B cell (primary cell): ENCODE results near the gene SLC25A17. TPM values are rescaled to one million over a fixed set of nuclear protein-coding genes. Genes with fewer than 3 reads are reported as not detected.

ENCODE experiments used
- ATAC-seq: fragments of 200-7000 bp; cut with Tn5 transposase; one replicate; pipeline ENCODE4 v1.10.0; 2021; ENCODE audit warnings: low read depth, mild to moderate bottlenecking, moderate number of reproducible peaks, moderate library complexity
- CTCF ChIA-PET: fragments of 350-600 bp; sonication (Branson Sonifier 250); formaldehyde crosslinking; loops from one replicate; lab custom pipeline; 2021; ENCODE audit warnings: antibody characterized with exemption, inconsistent platforms; lab: Charles Lee
- POLR2A ChIA-PET: fragments of 350-600 bp; sonication (Branson Sonifier 250); formaldehyde crosslinking; loops from one replicate; lab custom pipeline; 2021; ENCODE audit warnings: antibody characterized with exemption; lab: Charles Lee
- DNase-seq: peaks from one replicate; pipeline ENCODE4 v3.0.0; 2013
- H2AFZ ChIP-seq: 2 replicates; pipeline ENCODE4 v1.6.1; 2012; ENCODE audit warnings: mild to moderate bottlenecking, low read depth, low read length; ENCODE audit not compliant: insufficient read depth, poor library complexity, severe bottlenecking
- H3K27ac ChIP-seq, 2 donors: 1 replicate in 1 of 2; 2 replicates in 1 of 2; pipeline ENCODE4 v1.5.1; 2012 to 2013; ENCODE audit warnings: low read length in 2 of 2, mild to moderate bottlenecking in 2 of 2, moderate library complexity in 1 of 2
- H3K27me3 ChIP-seq, 4 experiments: fragments of 200-600 bp in 1 of 4; sonication (generic) in 1 of 4; replicated peaks in 1 of 4; 1 replicate in 2 of 4; 2 replicates in 2 of 4; pipeline versions ENCODE4 v1.6.1 to v1.7.0; 2013 to 2016; ENCODE audit warnings: low read length in 3 of 4, mild to moderate bottlenecking in 2 of 4, mixed read lengths in 1 of 4, moderate library complexity in 1 of 4; ENCODE audit not compliant: insufficient read depth in 4 of 4, control insufficient read depth in 3 of 4; ENCODE audit errors: control extremely low read depth in 1 of 4
- H3K36me3 ChIP-seq, 2 experiments: replicated peaks in 1 of 2; 1 replicate in 1 of 2; 2 replicates in 1 of 2; pipeline versions ENCODE4 v1.6.1 to v1.7.1; 2013; ENCODE audit warnings: low read length in 1 of 2; ENCODE audit not compliant: insufficient read depth in 2 of 2, control insufficient read depth in 1 of 2; ENCODE audit errors: control extremely low read depth in 1 of 2, extremely low read depth in 1 of 2
- H3K4me1 ChIP-seq, 2 donors: fragments of 200-600 bp in 1 of 2; sonication (generic) in 1 of 2; 1 replicate in 1 of 2; 2 replicates in 1 of 2; pipeline versions ENCODE4 v1.5.1 to v1.6.1; 2013 to 2017; ENCODE audit warnings: low read length in 2 of 2; ENCODE audit not compliant: control insufficient read depth in 2 of 2, insufficient read depth in 2 of 2
- H3K4me2 ChIP-seq: replicated peaks from 2 replicates; pipeline ENCODE3; 2012; ENCODE audit warnings: mild to moderate bottlenecking, low read depth, low read length; ENCODE audit not compliant: poor library complexity, severe bottlenecking
- H3K4me3 ChIP-seq, 5 experiments: fragments of 200-600 bp in 1 of 5; sonication (generic) in 1 of 5; 1 replicate in 3 of 5; 2 replicates in 2 of 5; pipeline versions ENCODE4 v1.5.1 to v1.7.0; 2011 to 2016; ENCODE audit warnings: low read length in 4 of 5, mild to moderate bottlenecking in 4 of 5, low read depth in 2 of 5, control low read depth in 1 of 5, moderate library complexity in 1 of 5; ENCODE audit not compliant: insufficient read depth in 1 of 5; ENCODE audit errors: control extremely low read depth in 1 of 5, extremely low read depth in 1 of 5
- H3K79me2 ChIP-seq: fragments of 200-600 bp; sonication (generic); one replicate; pipeline ENCODE4 v1.6.0; 2016; ENCODE audit warnings: low read length; ENCODE audit not compliant: control insufficient read depth, insufficient read depth
- H3K9ac ChIP-seq: fragments of 200-600 bp; sonication (generic); 2 replicates; pipeline ENCODE4 v1.6.1; 2017; ENCODE audit warnings: mild to moderate bottlenecking, low read length, moderate library complexity
- H3K9me3 ChIP-seq, 3 donors: one replicate each; pipeline versions ENCODE4 v1.6.1 to v1.7.1; 2013; ENCODE audit warnings: low read length in 2 of 3; ENCODE audit not compliant: control insufficient read depth in 2 of 3, insufficient read depth in 1 of 3; ENCODE audit errors: control extremely low read depth in 1 of 3
- H4K20me1 ChIP-seq: 2 replicates; pipeline ENCODE4 v1.6.0; 2012; ENCODE audit warnings: mild to moderate bottlenecking, low read length; ENCODE audit not compliant: insufficient read depth, control insufficient read depth, poor library complexity, severe bottlenecking
- H3K27ac Mint-ChIP-seq: one replicate; pipeline ENCODE4 v1.8.0; 2021; ENCODE audit warnings: mixed read lengths
- H3K27me3 Mint-ChIP-seq: one replicate; pipeline ENCODE4 v1.8.0; 2021; ENCODE audit warnings: mixed read lengths
- H3K4me1 Mint-ChIP-seq: one replicate; pipeline ENCODE4 v1.8.0; 2021; ENCODE audit warnings: mixed read lengths
- H3K4me3 Mint-ChIP-seq: one replicate; pipeline ENCODE4 v1.8.0; 2021; ENCODE audit warnings: mixed read lengths
- H3K9me3 Mint-ChIP-seq: one replicate; pipeline ENCODE4 v1.8.0; 2022; ENCODE audit warnings: mixed read lengths; ENCODE audit not compliant: insufficient read depth
- CTCF ChIP-seq: fragments of 200-600 bp; IDR thresholded peaks from one replicate; pipeline ENCODE4 v1.8.0; 2022; ENCODE audit warnings: antibody characterized with exemption, mild to moderate bottlenecking
- EZH2 ChIP-seq: IDR thresholded peaks from 2 replicates; pipeline ENCODE4 v1.6.1; 2012; ENCODE audit warnings: borderline replicate concordance, low read depth, mild to moderate bottlenecking, moderate library complexity, low read length; ENCODE audit not compliant: insufficient read depth, poor library complexity, severe bottlenecking
- WGBS: methylation state at CpG from one replicate; pipeline ENCODE4 v1.1.5; 2013; ENCODE audit warnings: missing lambda C conversion rate; ENCODE audit not compliant: insufficient coverage; 5-methylcytosine and 5-hydroxymethylcytosine counted together
- intact Hi-C: fragments of 100-400 bp; cut with micrococcal nuclease; formaldehyde crosslinking; loops from one replicate; pipeline ENCODE4 v1.10.0; 2022
- polyA plus RNA-seq: library from polyadenylated mRNA; depleted of rRNA; stranded (reverse); fragments of >200 nt; gene quantifications from 2 replicates; pipeline ENCODE4 v1.2.3, GENCODE V29; 2012
- total RNA-seq, 2 donors: library from RNA; stranded (reverse); fragments of 120-200 nt in 1 of 2; gene quantifications; 1 replicate in 1 of 2; 2 replicates in 1 of 2; pipeline versions ENCODE4 v1.2.3 to v1.2.4, GENCODE V29; 2013 to 2022

The SLC25A17 gene
- total and polyA plus RNA-seq, 2 donors (not counting 1 experiment from before 2014, with no cell fraction given), result 13.1 to 15.0 TPM

- intact Hi-C loops, result no loop called here
Measured at GRCh38 chr22:40732999-40733292, 86.2 kb downstream of the SLC25A17 start.

GRCh38 chr22:40729284-40729683 lies 89.9 kb downstream of the SLC25A17 start:
- Histone ChIP-seq H3K9ac (no peak overlapping the region), H4K20me1 (no peaks in the 10 kb centered on the region), H3K27me3 (no peaks in the 10 kb centered on the region), H3K4me3 (no peak overlapping the region), H3K4me2 (no peak overlapping the region), H2AFZ (peak overlapping the region; percentile 66), H3K79me2 (no peaks in the 10 kb centered on the region), H3K4me1 (peaks cover 15 to 32% of the 10 kb centered on the region in 2 donors), H3K9me3 (peaks cover 0 to 5% (median 0%) of the 10 kb centered on the region in 3 donors), H3K36me3 (no peaks in the 10 kb centered on the region), H3K27ac (no peak overlapping the region)
- Mint-ChIP-seq H3K27ac (no peak overlapping the region), H3K27me3 (peaks cover 4% of the 10 kb centered on the region), H3K9me3 (no peaks in the 10 kb centered on the region), H3K4me1 (peaks cover 39% of the 10 kb centered on the region), H3K4me3 (no peak overlapping the region)
- no peak for TF ChIP-seq CTCF
- no peak for TF ChIP-seq EZH2
- no peak for ATAC-seq
- intact Hi-C loops, result no loop called here
- ChIA-PET POLR2A (interaction anchor here (0.6 kb wide), 1 partner anchor 74 kb away, joined by 3 read pairs; no protein-coding TSS in a partner anchor), CTCF (no interaction called here)
- 100% methylated on average over 3 of the region's 6 CpGs for WGBS
- DNase-seq, result no peak

More at GRCh38 chr22:40732999-40733292, 86.2 kb downstream of the SLC25A17 start:
- ATAC-seq (no peak), DNase-seq (no peak)
- Mint-ChIP-seq H3K9me3 (no peaks in the 10 kb centered on the region), H3K4me1 (peaks cover 28% of the 10 kb centered on the region), H3K27ac (no peak overlapping the region), H3K4me3 (no peak overlapping the region), H3K27me3 (peaks cover 4% of the 10 kb centered on the region)
- H3K9me3 ChIP-seq, result peaks cover 0 to 7% (median 0%) of the 10 kb centered on the region in 3 donors
- POLR2A ChIA-PET, result no interaction called here
- peak overlapping the region; percentile 43 for H2AFZ ChIP-seq
- no peaks in the 10 kb centered on the region for H3K27me3 ChIP-seq
- H3K4me3 ChIP-seq, result no peak overlapping the region
- H3K4me1 ChIP-seq, result peaks cover 11 to 25% of the 10 kb centered on the region in 2 donors
- no peak overlapping the region for H3K9ac ChIP-seq
- no peak overlapping the region for H3K27ac ChIP-seq
- WGBS, result 54% methylated on average over 2 of the region's 2 CpGs
- H3K36me3 ChIP-seq, result no peaks in the 10 kb centered on the region
- CTCF ChIA-PET, result no interaction called here
- H3K79me2 ChIP-seq, result no peaks in the 10 kb centered on the region
- TF ChIP-seq EZH2 (no peak), CTCF (no peak)
- H4K20me1 ChIP-seq, result no peaks in the 10 kb centered on the region
- no peak overlapping the region for H3K4me2 ChIP-seq
